Mesenchymal stem cell (in vitro differentiated cells and primary cell): Measurements from ENCODE around the gene MYLIP.
A peak's percentile ranks its signal among the peaks of the same experiment; 100 is the strongest.

Experiments used
- DNase-seq: peaks from one replicate; pipeline ENCODE4 v3.0.0-alpha.2; 2013
- H2AFZ ChIP-seq: one replicate; pipeline ENCODE4 v1.6.1; 2013; ENCODE audit warnings: low read depth, mild to moderate bottlenecking, control low read depth, inconsistent platforms, low read length, moderate library complexity
- H2AK5ac ChIP-seq: 2 replicates; pipeline ENCODE4 v1.6.1; 2013; ENCODE audit warnings: low read length, moderate library complexity, mild to moderate bottlenecking, inconsistent platforms; ENCODE audit not compliant: severe bottlenecking
- H2BK120ac ChIP-seq: one replicate; pipeline ENCODE4 v1.6.1; 2013; ENCODE audit warnings: low read depth, mild to moderate bottlenecking, inconsistent platforms, low read length, moderate library complexity
- H2BK12ac ChIP-seq, 2 experiments: one replicate each; pipeline ENCODE4 v1.6.1; 2013; ENCODE audit warnings: inconsistent platforms in 2 of 2, low read length in 2 of 2, mild to moderate bottlenecking in 2 of 2, moderate library complexity in 2 of 2, control low read depth in 1 of 2
- H2BK15ac ChIP-seq: one replicate; pipeline ENCODE4 v1.6.1; 2013; ENCODE audit warnings: mild to moderate bottlenecking, low read depth, inconsistent platforms; ENCODE audit not compliant: poor library complexity, severe bottlenecking
- H2BK5ac ChIP-seq: 2 replicates; pipeline ENCODE4 v1.6.1; 2013; ENCODE audit warnings: low read depth, mild to moderate bottlenecking, low read length, control low read depth, inconsistent platforms; ENCODE audit not compliant: poor library complexity, severe bottlenecking
- H3K14ac ChIP-seq, 2 experiments: one replicate each; pipeline ENCODE4 v1.6.1; 2013; ENCODE audit warnings: inconsistent platforms in 2 of 2, low read length in 2 of 2, control low read depth in 1 of 2, mild to moderate bottlenecking in 1 of 2, moderate library complexity in 1 of 2
- H3K18ac ChIP-seq, 2 experiments: one replicate each; pipeline ENCODE4 v1.6.1; 2013; ENCODE audit warnings: inconsistent platforms in 2 of 2, low read length in 2 of 2, control low read depth in 1 of 2, low read depth in 1 of 2, mild to moderate bottlenecking in 1 of 2
- H3K23ac ChIP-seq, 2 experiments: one replicate each; pipeline ENCODE4 v1.6.1; 2013; ENCODE audit warnings: inconsistent platforms in 2 of 2, low read length in 2 of 2, mild to moderate bottlenecking in 2 of 2, moderate library complexity in 2 of 2, control low read depth in 1 of 2
- H3K27ac ChIP-seq: 2 replicates; pipeline ENCODE4 v1.5.1; 2013; ENCODE audit warnings: mild to moderate bottlenecking, moderate library complexity, low read length, control low read depth, inconsistent platforms; ENCODE audit not compliant: poor library complexity, severe bottlenecking
- H3K27me3 ChIP-seq, 2 experiments: 2 replicates each; pipeline versions ENCODE4 v1.6.1 to v1.7.0; 2013; ENCODE audit warnings: low read length in 2 of 2, mild to moderate bottlenecking in 2 of 2, moderate library complexity in 2 of 2, control low read depth in 1 of 2, inconsistent platforms in 1 of 2; ENCODE audit not compliant: control insufficient read depth in 1 of 2, insufficient read depth in 1 of 2
- H3K36me3 ChIP-seq, 2 experiments: 2 replicates each; pipeline versions ENCODE4 v1.6.1 to v1.7.0; 2013; ENCODE audit warnings: low read length in 2 of 2, control low read depth in 1 of 2, inconsistent platforms in 1 of 2, low read depth in 1 of 2, mild to moderate bottlenecking in 1 of 2; ENCODE audit not compliant: insufficient read depth in 2 of 2, control insufficient read depth in 1 of 2
- H3K4ac ChIP-seq, 2 experiments: one replicate each; pipeline ENCODE4 v1.6.1; 2013; ENCODE audit warnings: inconsistent platforms in 2 of 2, low read length in 2 of 2, mild to moderate bottlenecking in 2 of 2, moderate library complexity in 2 of 2, control low read depth in 1 of 2, low read depth in 1 of 2
- H3K4me1 ChIP-seq: 2 replicates; pipeline ENCODE4 v1.6.1; 2013; ENCODE audit warnings: low read depth, low read length, control low read depth; ENCODE audit not compliant: control insufficient read depth, insufficient read depth
- H3K4me2 ChIP-seq: 2 replicates; pipeline ENCODE4 v1.6.1; 2013; ENCODE audit warnings: low read length, mild to moderate bottlenecking, inconsistent platforms; ENCODE audit not compliant: poor library complexity, severe bottlenecking
- H3K4me3 ChIP-seq, 2 experiments: 2 replicates each; pipeline versions ENCODE4 v1.5.1 to v1.7.0; 2013; ENCODE audit warnings: low read length in 2 of 2, mild to moderate bottlenecking in 2 of 2, control low read depth in 1 of 2, low read depth in 1 of 2; ENCODE audit not compliant: insufficient read depth in 1 of 2
- H3K79me1 ChIP-seq: replicated peaks from 2 replicates; pipeline ENCODE4 v1.6.1; 2013; ENCODE audit warnings: mild to moderate bottlenecking, control low read depth, low read length, inconsistent platforms; ENCODE audit not compliant: poor library complexity, severe bottlenecking
- H3K9ac ChIP-seq: 2 replicates; pipeline ENCODE4 v1.7.0; 2013; ENCODE audit warnings: mild to moderate bottlenecking, low read length, moderate library complexity
- H3K9me3 ChIP-seq: 2 replicates; pipeline ENCODE4 v1.7.0; 2013; ENCODE audit warnings: mild to moderate bottlenecking, low read length; ENCODE audit not compliant: control insufficient read depth
- H4K8ac ChIP-seq: one replicate; pipeline ENCODE4 v1.6.1; 2013; ENCODE audit warnings: inconsistent platforms, mild to moderate bottlenecking, low read length, moderate library complexity
- H4K91ac ChIP-seq: one replicate; pipeline ENCODE4 v1.6.1; 2013; ENCODE audit warnings: mild to moderate bottlenecking, low read length, inconsistent platforms
- WGBS: methylation state at CpG from one replicate; pipeline ENCODE4 v1.1.7; 2013; ENCODE audit warnings: mixed read lengths; 5-methylcytosine and 5-hydroxymethylcytosine counted together

Gene MYLIP

GRCh38 chr6:16146028-16146427, 17.1 kb downstream of the MYLIP start:
- no peak overlapping the region for H2BK120ac ChIP-seq

GRCh38 chr6:16146527-16146955, 17.7 kb downstream of the MYLIP start:
- DNase-seq: no peak
- Histone ChIP-seq H2BK15ac (no peak overlapping the region), H3K9me3 (peaks cover 7% of the 10 kb centered on the region), H3K27me3 (no peaks in the 10 kb centered on the region), H3K4me3 (no peak overlapping the region), H3K27ac (no peak overlapping the region), H2AK5ac (no peak overlapping the region), H3K18ac (no peak overlapping the region), H4K8ac (no peak overlapping the region), H3K4me1 (peaks cover 12% of the 10 kb centered on the region), H3K14ac (no peak overlapping the region), H3K36me3 (peaks cover 36 to 90% of the 10 kb centered on the region in 2 experiments), H4K91ac (no peak overlapping the region), H2AFZ (no peak overlapping the region), H3K79me1 (peaks cover 16% of the 10 kb centered on the region), H3K4ac (no peak overlapping the region), H3K9ac (no peak overlapping the region), H2BK120ac (no peak overlapping the region), H3K4me2 (no peak overlapping the region), H3K23ac (no peak overlapping the region), H2BK5ac (no peak overlapping the region), H2BK12ac (no peak overlapping the region)
- WGBS: 96% methylated on average over 2 of the region's 8 CpGs

More at GRCh38 chr6:16146028-16146427, 17.1 kb downstream of the MYLIP start:
- Histone ChIP-seq H3K9ac (no peak overlapping the region), H2AK5ac (no peak overlapping the region), H3K27ac (no peak overlapping the region), H3K36me3 (peaks cover 37 to 94% of the 10 kb centered on the region in 2 experiments), H2AFZ (no peak overlapping the region), H2BK5ac (no peak overlapping the region), H3K23ac (peak overlapping the region in 1 of 2 experiments; percentile 34), H3K4me2 (no peak overlapping the region), H3K4me3 (no peak overlapping the region), H4K8ac (no peak overlapping the region), H4K91ac (no peak overlapping the region), H3K79me1 (peaks cover 18% of the 10 kb centered on the region), H3K4ac (peak overlapping the region in 1 of 2 experiments; percentile 26), H3K18ac (peak overlapping the region in 1 of 2 experiments; percentile 21), H3K14ac (no peak overlapping the region), H2BK15ac (no peak overlapping the region), H3K4me1 (peaks cover 12% of the 10 kb centered on the region), H2BK12ac (peak overlapping the region in 1 of 2 experiments; percentile 42), H3K9me3 (peaks cover 7% of the 10 kb centered on the region), H3K27me3 (no peaks in the 10 kb centered on the region)
- 90% methylated on average over 3 of the region's 4 CpGs for WGBS
- DNase-seq: no peak

DNA sequence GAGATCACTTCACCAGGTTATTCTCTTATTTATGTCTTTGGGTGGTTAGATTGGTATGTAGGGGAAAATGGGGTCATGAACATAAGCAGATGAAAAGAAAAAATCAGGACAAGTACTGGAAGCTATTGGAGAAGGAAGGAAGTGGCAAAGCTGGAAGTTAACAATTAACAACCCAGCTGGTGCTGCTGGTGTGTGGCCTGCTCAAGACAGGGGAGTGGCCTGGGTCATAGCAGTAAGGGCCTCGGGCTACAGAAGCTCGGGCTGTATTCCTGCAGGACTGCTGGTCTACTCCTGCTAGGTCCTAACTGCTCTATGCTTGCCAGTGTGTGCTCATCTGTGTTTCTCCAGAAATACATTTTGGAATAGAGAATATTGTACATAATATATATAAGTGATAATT, 19.6 kb downstream of the MYLIP start:
- no peak overlapping the region for H2BK5ac ChIP-seq
- H2BK120ac ChIP-seq: no peak overlapping the region
- H3K27ac ChIP-seq: no peak overlapping the region
- H2BK12ac ChIP-seq: no peak overlapping the region
- no peak overlapping the region for H2AFZ ChIP-seq
- H3K4me3 ChIP-seq: no peak overlapping the region
- 18% methylated on average over 2 of the region's 2 CpGs for WGBS
- no peak overlapping the region for H4K91ac ChIP-seq
- no peak overlapping the region for H4K8ac ChIP-seq
- peaks cover 15% of the 10 kb centered on the region for H3K79me1 ChIP-seq
- no peaks in the 10 kb centered on the region for H3K9me3 ChIP-seq
- no peak overlapping the region for H3K18ac ChIP-seq
- no peak overlapping the region for H3K23ac ChIP-seq
- H2AK5ac ChIP-seq: no peak overlapping the region
- H3K4ac ChIP-seq: no peak overlapping the region
- no peak overlapping the region for H3K4me2 ChIP-seq
- H3K4me1 ChIP-seq: peaks cover 12% of the 10 kb centered on the region
- H3K27me3 ChIP-seq: no peaks in the 10 kb centered on the region
- no peak overlapping the region for H2BK15ac ChIP-seq
- H3K14ac ChIP-seq: no peak overlapping the region
- no peak for DNase-seq
- peaks cover 27 to 76% of the 10 kb centered on the region in 2 experiments for H3K36me3 ChIP-seq
- H3K9ac ChIP-seq: no peak overlapping the region

GRCh38 chr6:16149305-16149704, 20.4 kb downstream of the MYLIP start:
- H4K8ac ChIP-seq: no peak overlapping the region
- H3K4ac ChIP-seq: no peak overlapping the region
- no peak overlapping the region for H3K18ac ChIP-seq
- H3K9ac ChIP-seq: no peak overlapping the region
- H2BK15ac ChIP-seq: no peak overlapping the region
- peaks cover 26 to 68% of the 10 kb centered on the region in 2 experiments for H3K36me3 ChIP-seq
- peaks cover 13% of the 10 kb centered on the region for H3K79me1 ChIP-seq
- H2AK5ac ChIP-seq: peak overlapping the region; percentile 85
- H3K27me3 ChIP-seq: no peaks in the 10 kb centered on the region
- H3K27ac ChIP-seq: no peak overlapping the region
- H2BK120ac ChIP-seq: no peak overlapping the region
- H2BK12ac ChIP-seq: peak overlapping the region in 1 of 2 experiments; percentile 31
- H2BK5ac ChIP-seq: no peak overlapping the region
- no peak overlapping the region for H3K4me3 ChIP-seq
- H3K14ac ChIP-seq: no peak overlapping the region
- H4K91ac ChIP-seq: no peak overlapping the region
- 93% methylated on average over 2 of the region's 2 CpGs for WGBS
- peaks cover 12% of the 10 kb centered on the region for H3K4me1 ChIP-seq
- H3K23ac ChIP-seq: no peak overlapping the region
- no peaks in the 10 kb centered on the region for H3K9me3 ChIP-seq
- no peak overlapping the region for H3K4me2 ChIP-seq
- H2AFZ ChIP-seq: no peak overlapping the region
- no peak for DNase-seq
